ENCODE measurements around the gene LRRN2. TPM values are rescaled to one million over a fixed set of nuclear protein-coding genes. Genes with fewer than 3 reads are reported as not detected.

The LRRN2 gene
- total RNA-seq, 1 donor from 2014 or later = 4.6 TPM

- TF ChIP-seq CTCF (IDR thresholded peaks at IDR 0.05) = no peak
- H3K36me3 Mint-ChIP-seq (ENCODE audit: low read depth) = no peaks in the 10 kb centered on the region
- DNase-seq (ENCODE audit: low spot score) = no peak
- no peak overlapping the region for H3K4me3 Mint-ChIP-seq (ENCODE audit: unreplicated experiment)
- no peaks in the 10 kb centered on the region for H3K9me3 Mint-ChIP-seq (ENCODE audit: low read depth)
- H3K27ac Mint-ChIP-seq (ENCODE audit: unreplicated experiment) = no peak overlapping the region
- peaks cover 5% of the 10 kb centered on the region for H3K4me1 Mint-ChIP-seq (ENCODE audit: low read depth)
- H3K27me3 Mint-ChIP-seq (ENCODE audit: low read depth) = no peaks in the 10 kb centered on the region
Measured at GRCh38 chr1:204580862-204581261, 104.7 kb downstream of the LRRN2 start.

- Mint-ChIP-seq H3K4me3 (ENCODE audit: unreplicated experiment) (no peak overlapping the region), H3K9me3 (ENCODE audit: low read depth) (no peaks in the 10 kb centered on the region), H3K27me3 (ENCODE audit: low read depth) (peaks cover 4% of the 10 kb centered on the region), H3K36me3 (ENCODE audit: low read depth) (no peaks in the 10 kb centered on the region), H3K27ac (ENCODE audit: unreplicated experiment) (no peak overlapping the region), H3K4me1 (ENCODE audit: low read depth) (peaks cover 5% of the 10 kb centered on the region)
- no peak for TF ChIP-seq CTCF (IDR thresholded peaks at IDR 0.05)
- no peak for DNase-seq (ENCODE audit: low spot score)
Measured at GRCh38 chr1:204579681-204580080, 105.9 kb downstream of the LRRN2 start.

- Mint-ChIP-seq H3K27me3 (ENCODE audit: low read depth) (peaks cover 4% of the 10 kb centered on the region), H3K36me3 (ENCODE audit: low read depth) (no peaks in the 10 kb centered on the region), H3K27ac (ENCODE audit: unreplicated experiment) (no peak overlapping the region), H3K9me3 (ENCODE audit: low read depth) (no peaks in the 10 kb centered on the region), H3K4me3 (ENCODE audit: unreplicated experiment) (no peak overlapping the region), H3K4me1 (ENCODE audit: low read depth) (peaks cover 11% of the 10 kb centered on the region)
- TF ChIP-seq CTCF (IDR thresholded peaks at IDR 0.05) = no peak
- DNase-seq (ENCODE audit: low spot score) = no peak
Measured at GRCh38 chr1:204578867-204579664, 106.5 kb downstream of the LRRN2 start.

- TF ChIP-seq CTCF (IDR thresholded peaks at IDR 0.05) = no peak
- H3K4me1 Mint-ChIP-seq (ENCODE audit: low read depth) = peaks cover 13% of the 10 kb centered on the region
- no peaks in the 10 kb centered on the region for H3K36me3 Mint-ChIP-seq (ENCODE audit: low read depth)
- no peak overlapping the region for H3K4me3 Mint-ChIP-seq (ENCODE audit: unreplicated experiment)
- peaks cover 4% of the 10 kb centered on the region for H3K27me3 Mint-ChIP-seq (ENCODE audit: low read depth)
- no peak overlapping the region for H3K27ac Mint-ChIP-seq (ENCODE audit: unreplicated experiment)
- H3K9me3 Mint-ChIP-seq (ENCODE audit: low read depth) = no peaks in the 10 kb centered on the region
- no peak for DNase-seq (ENCODE audit: low spot score)
Measured at GRCh38 chr1:204577794-204578478, 107.6 kb downstream of the LRRN2 start.

- no peak for DNase-seq (ENCODE audit: low spot score)
- H3K27me3 Mint-ChIP-seq (ENCODE audit: low read depth) = peaks cover 4% of the 10 kb centered on the region
- peaks cover 3% of the 10 kb centered on the region for H3K36me3 Mint-ChIP-seq (ENCODE audit: low read depth)
- no peak for TF ChIP-seq CTCF (IDR thresholded peaks at IDR 0.05)
- peaks cover 13% of the 10 kb centered on the region for H3K4me1 Mint-ChIP-seq (ENCODE audit: low read depth)
- H3K4me3 Mint-ChIP-seq (ENCODE audit: unreplicated experiment) = no peak overlapping the region
- no peak overlapping the region for H3K27ac Mint-ChIP-seq (ENCODE audit: unreplicated experiment)
- no peaks in the 10 kb centered on the region for H3K9me3 Mint-ChIP-seq (ENCODE audit: low read depth)
Measured at GRCh38 chr1:204576422-204576821, 109.1 kb downstream of the LRRN2 start.

All from chondrocyte (in vitro differentiated cells).